Mucosa of descending colon (tissue), 3 donors: ENCODE results near the gene RIC1. TPM values are rescaled to one million over a fixed set of nuclear protein-coding genes. Genes with fewer than 3 reads are reported as not detected.

Experiments used
- ATAC-seq: fragments of 200-7000 bp; cut with Tn5 transposase; one replicate; pipeline ENCODE4 v1.9.1; 2020; ENCODE audit warnings: mild to moderate bottlenecking, moderate library complexity
- DNase-seq, 3 donors: peaks; one replicate each; pipeline ENCODE4 v3.0.0-alpha.2; 2020
- H3K36me3 ChIP-seq: fragments of 200-600 bp; one replicate; pipeline ENCODE4 v1.8.0; 2021; ENCODE audit warnings: low read depth, mild to moderate bottlenecking
- H3K4me1 ChIP-seq: fragments of 200-600 bp; one replicate; pipeline ENCODE4 v1.8.0; 2021; ENCODE audit warnings: low read depth, mild to moderate bottlenecking
- H3K4me3 ChIP-seq: fragments of 200-600 bp; one replicate; pipeline ENCODE4 v1.8.0; 2021; ENCODE audit warnings: mild to moderate bottlenecking
- H3K9me3 ChIP-seq: fragments of 200-600 bp; one replicate; pipeline ENCODE4 v1.8.0; 2021; ENCODE audit warnings: mild to moderate bottlenecking
- CTCF ChIP-seq: fragments of 200-600 bp; IDR thresholded peaks from one replicate; pipeline ENCODE4 v1.8.0; 2022; ENCODE audit warnings: antibody characterized with exemption, mild to moderate bottlenecking
- intact Hi-C, 2 donors: fragments of 100-400 bp; cut with DNase I in 1 of 2; cut with micrococcal nuclease in 1 of 2; formaldehyde crosslinking; loops; one replicate each; pipeline versions ENCODE4 v1.11.0 to v1.11.1; 2022; cut with DNase I, micrococcal nuclease
- total RNA-seq, 3 donors: library from RNA; stranded (reverse); fragmentation: NEBNext Ultra II Directional in 2 of 3; extraction: Animal tissue kit (Norgen Biotek cat#: 25700) in 2 of 3; gene quantifications; one replicate each; pipeline versions ENCODE4 v1.2.1 to v1.2.4, GENCODE V29; 2021 to 2023
- donor health status: DM: no; HTN: no; CAD: no; lungs with moderate emphysema.
- donor health status: DM: no; HTN: no; CAD: no.
- donor health status: DM: no; HTN: yes; CAD: no.

RIC1 gene
- total RNA-seq, 3 donors from 2014 or later: 15.8 to 22.4 (median 20.2) TPM

GRCh38 chr9:5696884-5697283, 68.0 kb downstream of the RIC1 start:
- no peaks in the 10 kb centered on the region for H3K36me3 ChIP-seq
- H3K4me3 ChIP-seq: no peak overlapping the region
- H3K4me1 ChIP-seq: no peaks in the 10 kb centered on the region
- no peaks in the 10 kb centered on the region for H3K9me3 ChIP-seq
- DNase-seq: no peak
- TF ChIP-seq CTCF: no peak
- intact Hi-C loops: no loop called here
- ATAC-seq: no peak

DNA sequence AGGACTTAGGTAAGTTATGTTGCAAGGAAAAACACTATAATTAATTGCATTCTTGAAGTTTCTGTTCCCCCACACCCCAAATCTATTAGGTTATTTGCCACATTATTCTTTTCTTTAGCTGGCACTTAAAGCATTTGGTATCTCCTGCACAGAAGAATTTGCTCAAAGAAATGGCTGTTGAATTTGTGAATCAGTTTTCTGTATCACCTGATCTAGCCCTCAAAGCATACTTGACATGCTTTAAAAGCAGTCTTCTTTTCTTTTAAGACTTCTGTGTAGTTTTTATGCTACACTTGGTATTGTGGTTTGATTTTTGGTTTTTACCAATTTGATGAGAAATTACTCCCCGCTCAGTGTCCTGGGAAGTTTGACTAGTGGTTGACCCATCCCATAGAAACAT, 69.1 kb downstream of the RIC1 start:
- no peak for TF ChIP-seq CTCF
- DNase-seq: no peak
- H3K4me3 ChIP-seq: no peak overlapping the region
- H3K36me3 ChIP-seq: no peaks in the 10 kb centered on the region
- H3K4me1 ChIP-seq: no peaks in the 10 kb centered on the region
- intact Hi-C loops: no loop called here
- no peaks in the 10 kb centered on the region for H3K9me3 ChIP-seq
- ATAC-seq: no peak

- no peak for TF ChIP-seq CTCF
- H3K36me3 ChIP-seq: no peaks in the 10 kb centered on the region
- intact Hi-C loops: no loop called here
- ATAC-seq: no peak
- H3K4me3 ChIP-seq: no peak overlapping the region
- no peaks in the 10 kb centered on the region for H3K4me1 ChIP-seq
- DNase-seq: no peak
- H3K9me3 ChIP-seq: no peaks in the 10 kb centered on the region
These were observed 70.1 kb downstream of the RIC1 start for GRCh38 chr9:5698810-5699556.

- Histone ChIP-seq H3K4me1 (no peaks in the 10 kb centered on the region), H3K36me3 (no peaks in the 10 kb centered on the region), H3K9me3 (peaks cover 17% of the 10 kb centered on the region), H3K4me3 (no peak overlapping the region)
- intact Hi-C loops: no loop called here
- no peak for TF ChIP-seq CTCF
- ATAC-seq (no peak), DNase-seq (no peak)
These were observed 79.5 kb downstream of the RIC1 start for GRCh38 chr9:5708414-5708813.

DNA sequence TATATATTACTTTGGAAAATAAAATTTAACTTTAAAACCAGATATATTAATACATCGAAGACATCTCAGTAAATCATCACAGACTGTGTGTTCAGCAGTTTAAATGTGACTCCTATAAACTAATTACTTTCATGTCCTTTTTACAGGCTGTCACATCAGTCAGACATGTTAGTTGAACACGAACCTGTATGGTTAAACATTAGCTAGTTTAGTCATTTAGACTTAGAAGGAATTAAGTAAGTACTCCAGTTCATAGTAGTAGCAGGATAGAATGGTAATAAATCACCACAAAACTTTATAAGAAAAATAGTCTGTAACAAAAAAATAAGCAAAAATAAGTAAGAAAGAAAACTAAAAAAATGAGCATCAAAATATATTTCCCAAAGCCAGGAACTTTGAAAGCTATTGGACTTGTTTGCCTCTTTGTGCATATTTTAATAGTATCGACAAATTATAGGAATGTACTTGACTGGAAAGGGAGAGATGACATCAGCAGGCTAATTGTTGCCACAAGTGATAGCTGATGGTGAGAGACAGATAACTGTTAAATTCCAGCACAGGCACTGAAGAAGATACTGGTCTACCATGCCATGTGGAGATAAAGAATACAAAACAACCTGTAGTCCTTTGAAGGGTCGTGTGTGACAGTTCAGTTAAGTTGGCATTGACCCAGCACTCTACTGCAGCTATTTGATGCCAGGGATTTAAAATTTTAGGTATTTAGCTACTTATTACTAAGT, 83.9 kb downstream of the RIC1 start:
- no peak for TF ChIP-seq CTCF
- Histone ChIP-seq H3K4me1 (no peaks in the 10 kb centered on the region), H3K9me3 (peaks cover 13% of the 10 kb centered on the region), H3K4me3 (no peak overlapping the region), H3K36me3 (no peaks in the 10 kb centered on the region)
- intact Hi-C loops: no loop called here
- ATAC-seq (peak; percentile 77), DNase-seq (no peak)
